Endothelial cell (in vitro differentiated cells): ENCODE data around the gene TNFAIP3. TPM values are rescaled to one million over a fixed set of nuclear protein-coding genes. Genes with fewer than 3 reads are reported as not detected.

Source experiments
- DNase-seq: peaks from one replicate; pipeline ENCODE4 v3.0.0; 2021; ENCODE audit warnings: low spot score
- H3K27ac Mint-ChIP-seq: one replicate; pipeline ENCODE4 v1.8.0; 2021; ENCODE audit warnings: mixed read lengths, inconsistent platforms; ENCODE audit not compliant: unreplicated experiment
- H3K27me3 Mint-ChIP-seq: one replicate; pipeline ENCODE4 v1.8.0; 2021; ENCODE audit warnings: mild to moderate bottlenecking, moderate library complexity, mixed read lengths, inconsistent platforms; ENCODE audit not compliant: unreplicated experiment
- H3K36me3 Mint-ChIP-seq: one replicate; pipeline ENCODE4 v1.8.0; 2021; ENCODE audit warnings: mild to moderate bottlenecking, low read depth, mixed read lengths, inconsistent platforms; ENCODE audit not compliant: unreplicated experiment
- H3K4me1 Mint-ChIP-seq: one replicate; pipeline ENCODE4 v1.8.0; 2021; ENCODE audit warnings: mild to moderate bottlenecking, mixed read lengths, inconsistent platforms; ENCODE audit not compliant: unreplicated experiment
- H3K4me3 Mint-ChIP-seq: one replicate; pipeline ENCODE4 v1.8.0; 2021; ENCODE audit warnings: mild to moderate bottlenecking, mixed read lengths, inconsistent platforms; ENCODE audit not compliant: unreplicated experiment
- H3K9me3 Mint-ChIP-seq: one replicate; pipeline ENCODE4 v1.8.0; 2021; ENCODE audit warnings: mixed read lengths, inconsistent platforms; ENCODE audit not compliant: unreplicated experiment
- CTCF ChIP-seq: fragments of 200-600 bp; sonication (generic); IDR thresholded peaks from one replicate; pipeline ENCODE4 v1.5.0; 2021; ENCODE audit warnings: antibody characterized with exemption; ENCODE audit not compliant: unreplicated experiment
- total RNA-seq: library from RNA; stranded (reverse); fragmentation: NEBNext Ultra II Directional; extraction: Animal tissue kit (Norgen Biotek cat#: 25700); gene quantifications from one replicate; pipeline ENCODE4 v1.2.1, GENCODE V29; 2021; ENCODE audit not compliant: unreplicated experiment

Gene TNFAIP3
- total RNA-seq, 1 donor from 2014 or later, result 22.6 TPM

- no peak overlapping the region for H3K4me3 Mint-ChIP-seq
- H3K27me3 Mint-ChIP-seq, result no peaks in the 10 kb centered on the region
- DNase-seq, result no peak
- no peak overlapping the region for H3K27ac Mint-ChIP-seq
- H3K36me3 Mint-ChIP-seq, result peaks cover 24% of the 10 kb centered on the region
- no peak for TF ChIP-seq CTCF
- H3K4me1 Mint-ChIP-seq, result peaks cover 29% of the 10 kb centered on the region
- H3K9me3 Mint-ChIP-seq, result no peaks in the 10 kb centered on the region
Observed at GRCh38 chr6:137880746-137881521, 13.9 kb downstream of the TNFAIP3 start.

- Mint-ChIP-seq H3K27ac (no peak overlapping the region), H3K9me3 (no peaks in the 10 kb centered on the region), H3K4me1 (peaks cover 29% of the 10 kb centered on the region), H3K27me3 (no peaks in the 10 kb centered on the region), H3K4me3 (no peak overlapping the region), H3K36me3 (peaks cover 23% of the 10 kb centered on the region)
- no peak for TF ChIP-seq CTCF
- no peak for DNase-seq
Observed at GRCh38 chr6:137881522-137881886, 14.4 kb downstream of the TNFAIP3 start.

GRCh38 chr6:137882225-137882961 is 15.3 kb downstream of the TNFAIP3 start:
- no peaks in the 10 kb centered on the region for H3K9me3 Mint-ChIP-seq
- H3K4me3 Mint-ChIP-seq, result no peak overlapping the region
- peaks cover 17% of the 10 kb centered on the region for H3K36me3 Mint-ChIP-seq
- peaks cover 29% of the 10 kb centered on the region for H3K4me1 Mint-ChIP-seq
- no peak for TF ChIP-seq CTCF
- H3K27me3 Mint-ChIP-seq, result peaks cover 2% of the 10 kb centered on the region
- H3K27ac Mint-ChIP-seq, result no peak overlapping the region
- no peak for DNase-seq

- H3K36me3 Mint-ChIP-seq, result peaks cover 8% of the 10 kb centered on the region
- peak overlapping the region; percentile 81 for H3K27ac Mint-ChIP-seq
- peak overlapping the region; percentile 29 for H3K4me3 Mint-ChIP-seq
- DNase-seq, result no peak
- H3K9me3 Mint-ChIP-seq, result no peaks in the 10 kb centered on the region
- H3K4me1 Mint-ChIP-seq, result peaks cover 29% of the 10 kb centered on the region
- H3K27me3 Mint-ChIP-seq, result peaks cover 2% of the 10 kb centered on the region
- no peak for TF ChIP-seq CTCF
Observed at GRCh38 chr6:137883400-137884148, 16.5 kb downstream of the TNFAIP3 start.
